ENCODE measurements around the gene SPECC1. TPM values are rescaled to one million over a fixed set of nuclear protein-coding genes. Genes with fewer than 3 reads are reported as not detected.

The SPECC1 gene
- total and polyA plus RNA-seq, 10 of the 15 experiments (the other 5 are each of a cell fraction or from before 2014, with no cell fraction given), result 6.4 to 40.6 (median 23.9) TPM

DNA sequence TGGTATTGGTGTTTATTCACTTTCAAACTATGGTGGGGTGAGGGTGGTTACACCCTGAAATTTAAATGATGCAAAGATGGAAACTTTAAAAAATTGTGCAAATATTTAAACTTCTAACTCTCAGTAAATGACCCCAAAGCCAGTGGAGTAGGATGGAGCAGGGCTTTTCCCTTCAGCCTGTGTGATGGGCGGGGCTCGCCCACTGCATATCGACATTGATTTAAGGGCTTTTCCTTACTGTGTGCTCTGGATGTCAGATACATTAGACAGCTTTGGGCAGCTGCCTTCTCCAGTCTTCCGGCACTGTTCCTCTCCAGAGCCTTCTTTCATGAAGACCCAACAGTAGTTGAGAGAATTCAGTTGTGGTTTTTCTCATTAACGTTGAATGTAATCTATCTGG, 99.9 kb downstream of the SPECC1 start:
- WGBS (ENCODE audit: insufficient coverage, insufficient replicate concordance, low lambda C conversion rate, missing lambda C conversion rate), result 91% methylated on average over 5 of the region's 5 CpGs
- no peak for TF ChIP-seq TAF1 (IDR thresholded peaks at IDR 0.05; ENCODE audit: borderline replicate concordance, low read depth, low read length)
- TF ChIP-seq CHD1 (IDR thresholded peaks at IDR 0.05; ENCODE audit: low read depth, low read length), result no peak
- no peak for TF ChIP-seq TCF3 (IDR thresholded peaks at IDR 0.05; ENCODE audit: borderline replicate concordance, insufficient read depth, low read depth, low read length)
- no peak for TF ChIP-seq ETV6 (conservative IDR thresholded peaks at IDR 0.05 in 1 of 2, IDR thresholded peaks at IDR 0.05 in 1 of 2; ENCODE audit: borderline replicate concordance in 1 of 2, low read depth in 1 of 2)
- no peak for TF ChIP-seq LARP7 (IDR thresholded peaks at IDR 0.05)
- no peak for TF ChIP-seq SMAD5 (IDR thresholded peaks at IDR 0.05; ENCODE audit: low read depth)
- TF ChIP-seq, protein P1, sequence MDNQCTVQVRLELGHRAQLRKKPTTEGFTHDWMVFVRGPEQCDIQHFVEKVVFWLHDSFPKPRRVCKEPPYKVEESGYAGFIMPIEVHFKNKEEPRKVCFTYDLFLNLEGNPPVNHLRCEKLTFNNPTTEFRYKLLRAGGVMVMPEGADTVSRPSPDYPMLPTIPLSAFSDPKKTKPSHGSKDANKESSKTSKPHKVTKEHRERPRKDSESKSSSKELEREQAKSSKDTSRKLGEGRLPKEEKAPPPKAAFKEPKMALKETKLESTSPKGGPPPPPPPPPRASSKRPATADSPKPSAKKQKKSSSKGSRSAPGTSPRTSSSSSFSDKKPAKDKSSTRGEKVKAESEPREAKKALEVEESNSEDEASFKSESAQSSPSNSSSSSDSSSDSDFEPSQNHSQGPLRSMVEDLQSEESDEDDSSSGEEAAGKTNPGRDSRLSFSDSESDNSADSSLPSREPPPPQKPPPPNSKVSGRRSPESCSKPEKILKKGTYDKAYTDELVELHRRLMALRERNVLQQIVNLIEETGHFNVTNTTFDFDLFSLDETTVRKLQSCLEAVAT (IDR thresholded peaks at IDR 0.05), result no peak
- no peak for TF ChIP-seq BACH1 (IDR thresholded peaks at IDR 0.05; ENCODE audit: borderline replicate concordance)
- no peak for TF ChIP-seq RBBP5 (conservative IDR thresholded peaks at IDR 0.05)
- TF ChIP-seq SMAD1 (IDR thresholded peaks at IDR 0.05; ENCODE audit: low read depth, partially characterized antibody), result no peak
- no peak for TF ChIP-seq IKZF2 (IDR thresholded peaks at IDR 0.05)
- TF ChIP-seq SMC3 (IDR thresholded peaks at IDR 0.05; ENCODE audit: borderline replicate concordance, low read length), result no peak
- TF ChIP-seq SPI1 (IDR thresholded peaks at IDR 0.05; ENCODE audit: borderline replicate concordance, insufficient read depth, low read depth, low read length), result no peak
- TF ChIP-seq MEF2A (IDR thresholded peaks at IDR 0.05; ENCODE audit: insufficient read depth, low read depth, low read length), result no peak
- TF ChIP-seq NFYB (IDR thresholded peaks at IDR 0.05; ENCODE audit: insufficient read depth, low read depth, low read length), result no peak
- no peak for TF ChIP-seq CBX5 (IDR thresholded peaks at IDR 0.05; ENCODE audit: low read depth)
- TF ChIP-seq FOXM1 (IDR thresholded peaks at IDR 0.05; ENCODE audit: low read depth, low read length), result no peak
- no peak for TF ChIP-seq MTA2 (IDR thresholded peaks at IDR 0.05; ENCODE audit: low read depth)
- H3K9me3 ChIP-seq (replicated peaks; ENCODE audit: control insufficient read depth, insufficient read depth, low read length), result no peaks in the 10 kb centered on the region
- SMC1A ChIA-PET (ENCODE audit: uncharacterized antibody, unreplicated experiment), result no interaction called here
- in situ Hi-C loops (cut with MboI), result no loop called here
- H3K36me3 ChIP-seq (ENCODE audit: control insufficient read depth in 2 of 2, insufficient read depth in 2 of 2, low read length in 1 of 2), result no peaks in the 10 kb centered on the region
- FAIRE-seq (no peak), ATAC-seq (no peak), DNase-seq (ENCODE audit: low read depth, low spot score) (no peak)
- no peak overlapping the region for H3K4me2 ChIP-seq (ENCODE audit: control insufficient read depth, insufficient read depth)
- RAD21 ChIA-PET (ENCODE audit: unreplicated experiment), result no interaction called here
- no peaks in the 10 kb centered on the region for H4K20me1 ChIP-seq (ENCODE audit: control insufficient read depth, insufficient read depth)
- CTCF ChIA-PET, result interaction anchor here (0.6 kb wide), 2 partner anchors 12 to 268 kb away, joined by 3 to 4 read pairs; no protein-coding TSS in a partner anchor
- no peaks in the 10 kb centered on the region for H3K27me3 ChIP-seq (replicated peaks in 1 of 2; ENCODE audit: control insufficient read depth in 2 of 2, insufficient read depth in 2 of 2, low read length in 1 of 2)
- H3K9ac ChIP-seq (ENCODE audit: control insufficient read depth, insufficient read depth, low read length), result no peak overlapping the region
- H3K4me1 ChIP-seq (ENCODE audit: control insufficient read depth, insufficient read depth, low read length), result no peaks in the 10 kb centered on the region
- H3K4me3 ChIP-seq, result no peak overlapping the region
- no peak overlapping the region for H2AFZ ChIP-seq (ENCODE audit: control insufficient read depth, low read depth, low read length)
- no peaks in the 10 kb centered on the region for H3K79me2 ChIP-seq (ENCODE audit: control insufficient read depth, insufficient read depth, low read length)
- no peak overlapping the region for H3K27ac ChIP-seq (ENCODE audit: control insufficient read depth, insufficient read depth)
- POLR2A ChIA-PET, result no interaction called here
- intact Hi-C loops (cut with micrococcal nuclease; ENCODE audit: unreplicated experiment), result no loop called here
- BruUV-seq (replicated peaks), result no TSS peak
